ENCODE measurements around the gene TECTA.

TECTA gene

GRCh38 chr11:121180183-121180582 is 79.1 kb downstream of the TECTA start:
- no peak for DNase-seq

- no peak for DNase-seq
Observed at GRCh38 chr11:121188776-121189175, 87.7 kb downstream of the TECTA start.

GRCh38 chr11:121191818-121192217 is 90.8 kb downstream of the TECTA start:
- peak; percentile 58 for DNase-seq

GRCh38 chr11:121194731-121195596 is 93.9 kb downstream of the TECTA start:
- DNase-seq = peak; percentile 94

GRCh38 chr11:121198491-121198890 is 97.4 kb downstream of the TECTA start:
- no peak for DNase-seq

- peak; percentile 8 for DNase-seq
Observed at GRCh38 chr11:121199516-121199915, 98.5 kb downstream of the TECTA start.

- DNase-seq = no peak
Observed at GRCh38 chr11:121206810-121207209, 105.8 kb downstream of the TECTA start.

GRCh38 chr11:121207485-121208115 is 106.6 kb downstream of the TECTA start:
- DNase-seq = no peak

- no peak for DNase-seq
Observed at GRCh38 chr11:121210445-121211080, 109.5 kb downstream of the TECTA start.

GRCh38 chr11:121211626-121212025 is 110.6 kb downstream of the TECTA start:
- DNase-seq = no peak

GRCh38 chr11:121212536-121213361 is 111.7 kb downstream of the TECTA start:
- no peak for DNase-seq

GRCh38 chr11:121213362-121213893 is 112.4 kb downstream of the TECTA start:
- no peak for DNase-seq

- no peak for DNase-seq
Observed at GRCh38 chr11:121214861-121215260, 113.8 kb downstream of the TECTA start.

GRCh38 chr11:121221496-121222200 is 120.6 kb downstream of the TECTA start:
- DNase-seq = no peak

GRCh38 chr11:121223161-121223560 is 122.1 kb downstream of the TECTA start:
- no peak for DNase-seq

GRCh38 chr11:121225382-121225781 is 124.3 kb downstream of the TECTA start:
- DNase-seq = no peak

- DNase-seq = no peak
Observed at GRCh38 chr11:121226415-121227263, 125.6 kb downstream of the TECTA start.

GRCh38 chr11:121228851-121229250 is 127.8 kb downstream of the TECTA start:
- no peak for DNase-seq

- DNase-seq = no peak
Observed at GRCh38 chr11:121229495-121230215, 128.6 kb downstream of the TECTA start.

GRCh38 chr11:121231576-121232278 is 130.7 kb downstream of the TECTA start:
- DNase-seq = no peak

Data from eye (tissue), 1 donor.